Thyroid gland (tissue), 4 donors: ENCODE results near the gene ZMYND10. TPM values are rescaled to one million over a fixed set of nuclear protein-coding genes. Genes with fewer than 3 reads are reported as not detected.

Experiments
- DNase-seq, 2 donors: peaks; one replicate each; pipeline ENCODE4 v3.0.0-alpha.2; 2019
- H3K27ac ChIP-seq, 3 donors: fragments of 200-600 bp; sonication (generic); 1 replicate in 2 of 3; 2 replicates in 1 of 3; pipeline ENCODE4 v1.5.1; 2016 to 2019; ENCODE audit warnings: mild to moderate bottlenecking in 1 of 3, moderate library complexity in 1 of 3
- H3K27me3 ChIP-seq: fragments of 200-600 bp; sonication (generic); one replicate; pipeline ENCODE4 v1.5.1; 2019
- H3K36me3 ChIP-seq, 2 donors: fragments of 200-600 bp; sonication (generic); one replicate each; pipeline ENCODE4 v1.5.1; 2016 to 2019
- H3K4me1 ChIP-seq, 2 donors: fragments of 200-600 bp; sonication (generic); one replicate each; pipeline ENCODE4 v1.5.1; 2017 to 2019
- H3K4me3 ChIP-seq, 3 donors: fragments of 200-600 bp; sonication (generic); replicated peaks in 1 of 3; 1 replicate in 2 of 3; 2 replicates in 1 of 3; pipeline ENCODE4 v1.5.1; 2016; ENCODE audit warnings: mild to moderate bottlenecking in 1 of 3
- H3K9me3 ChIP-seq: fragments of 200-600 bp; sonication (generic); one replicate; pipeline ENCODE4 v1.5.1; 2017
- CTCF ChIP-seq, 6 experiments: fragments of 200-600 bp in 3 of 6; fragments of 450-650 bp in 3 of 6; sonication (generic) in 3 of 6; IDR thresholded peaks; one replicate each; pipeline ENCODE4 v1.5.1; 2016 to 2019; ENCODE audit warnings: antibody characterized with exemption in 6 of 6, mild to moderate bottlenecking in 2 of 6, inconsistent platforms in 1 of 6, moderate library complexity in 1 of 6
- POLR2A ChIP-seq, 2 donors: fragments of 450-650 bp; IDR thresholded peaks; one replicate each; pipeline ENCODE4 v1.6.1; 2017; ENCODE audit warnings: antibody characterized with exemption in 2 of 2, mild to moderate bottlenecking in 2 of 2, moderate library complexity in 1 of 2
- WGBS, 2 donors: methylation state at CpG; one replicate each; pipeline ENCODE4 v1.1.5; 2017; 5-methylcytosine and 5-hydroxymethylcytosine counted together
- intact Hi-C: fragments of 100-400 bp; cut with DNase I; formaldehyde crosslinking; loops from one replicate; pipeline ENCODE4 v1.15.1; 2023
- total RNA-seq, 4 donors: library from RNA; depleted of rRNA; stranded (reverse); fragments of >200 nt; gene quantifications; one replicate each; pipeline ENCODE4 v1.2.3, GENCODE V29; 2016

Gene ZMYND10
- total RNA-seq, 4 donors from 2014 or later, result 3.6 to 8.1 (median 4.4) TPM

DNA sequence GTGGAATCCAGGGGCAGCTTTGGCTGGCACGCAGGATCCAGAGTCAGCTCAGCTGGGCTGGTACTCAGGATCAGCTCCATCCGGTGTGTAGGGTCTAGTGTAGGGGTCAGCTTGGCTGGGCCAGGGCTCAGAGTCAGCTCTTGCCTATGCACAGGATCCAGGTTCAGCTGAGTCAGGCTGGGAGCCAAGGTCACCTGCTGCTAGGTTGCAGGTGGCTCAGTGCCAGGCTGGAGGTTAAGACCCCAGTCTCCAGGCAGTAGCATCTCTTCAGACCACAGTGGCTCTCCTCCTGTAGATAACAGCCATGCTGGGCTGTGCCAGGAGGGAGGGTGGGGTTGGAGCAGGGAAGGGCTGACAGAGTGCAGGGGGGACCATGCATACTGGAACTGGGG, 48.2 kb downstream of the ZMYND10 start:
- no peak for DNase-seq
- intact Hi-C loops, result no loop called here
- 100% methylated on average over 2 of the region's 2 CpGs; no CpG with 5 or more reads in 1 of the 2 donors for WGBS, 2 donors
- Histone ChIP-seq H3K27ac (no peak overlapping the region), H3K27me3 (no peaks in the 10 kb centered on the region), H3K36me3 (no peaks in the 10 kb centered on the region), H3K4me1 (peaks cover 25 to 37% of the 10 kb centered on the region in 2 donors), H3K9me3 (no peaks in the 10 kb centered on the region), H3K4me3 (no peak overlapping the region)
- no peak for TF ChIP-seq CTCF (IDR thresholded peaks at IDR 0.05)
- no peak for TF ChIP-seq POLR2A (IDR thresholded peaks at IDR 0.05)

- intact Hi-C loops, result no loop called here
Observed at GRCh38 chr3:50296721-50297383, 48.7 kb downstream of the ZMYND10 start.

DNA sequence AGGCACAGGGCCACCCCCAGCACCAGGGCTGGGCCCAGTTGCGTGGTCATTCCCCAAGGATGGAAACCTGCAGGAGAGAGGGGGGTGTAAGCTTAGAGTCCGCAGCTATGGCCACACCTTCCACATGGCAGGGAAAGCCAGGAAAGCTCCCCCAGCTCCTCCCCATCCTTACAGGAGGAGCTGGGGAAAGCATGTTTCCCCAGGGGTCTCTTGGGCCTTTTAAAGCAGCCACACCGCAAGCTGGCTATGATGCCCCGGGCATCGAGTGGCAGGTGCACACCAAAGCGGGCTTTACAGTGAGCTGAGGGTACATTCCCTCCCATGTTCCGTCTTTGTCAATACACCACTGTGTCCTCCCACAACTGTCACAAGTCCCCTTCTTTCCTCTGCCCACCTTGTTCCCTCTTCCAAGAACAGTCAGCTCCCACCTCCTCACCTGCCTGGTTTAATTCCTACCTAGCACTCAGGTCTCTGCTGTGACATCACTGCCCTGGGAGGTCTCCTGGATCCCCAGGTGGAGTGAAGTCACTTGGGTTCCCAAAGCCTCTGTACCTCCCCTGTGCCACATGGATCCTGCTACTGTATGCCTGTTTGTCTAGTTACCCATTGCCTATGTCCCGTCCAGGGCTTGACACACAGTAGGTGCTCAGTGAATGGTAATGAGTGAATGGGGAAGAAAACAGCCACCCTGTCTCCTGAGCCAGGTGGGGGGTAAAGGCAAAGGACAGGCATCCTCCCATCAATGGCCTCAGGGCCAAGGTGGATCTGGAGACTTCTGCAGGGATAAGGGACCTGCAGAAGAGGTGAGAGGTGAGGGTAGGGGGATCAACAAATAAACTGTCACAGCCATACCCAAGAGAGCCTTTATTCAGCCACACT, 49.7 kb downstream of the ZMYND10 start:
- H3K4me3 ChIP-seq, result no peak overlapping the region
- intact Hi-C loops, result no loop called here
- peaks cover 33 to 41% of the 10 kb centered on the region in 2 donors for H3K4me1 ChIP-seq
- 83 to 88% methylated on average over 6 to 8 of the region's 8 CpGs for WGBS, 2 donors
- no peaks in the 10 kb centered on the region for H3K9me3 ChIP-seq
- TF ChIP-seq CTCF (IDR thresholded peaks at IDR 0.05), result no peak
- no peak for TF ChIP-seq POLR2A (IDR thresholded peaks at IDR 0.05)
- H3K36me3 ChIP-seq, result no peaks in the 10 kb centered on the region
- no peaks in the 10 kb centered on the region for H3K27me3 ChIP-seq
- no peak overlapping the region for H3K27ac ChIP-seq
- no peak for DNase-seq

More at GRCh38 chr3:50296721-50297383, 48.7 kb downstream of the ZMYND10 start:
- Histone ChIP-seq H3K36me3 (no peaks in the 10 kb centered on the region), H3K4me3 (no peak overlapping the region), H3K9me3 (no peaks in the 10 kb centered on the region), H3K27me3 (no peaks in the 10 kb centered on the region), H3K27ac (no peak overlapping the region), H3K4me1 (peaks cover 25 to 37% of the 10 kb centered on the region in 2 donors)
- TF ChIP-seq CTCF (IDR thresholded peaks at IDR 0.05), result no peak
- TF ChIP-seq POLR2A (IDR thresholded peaks at IDR 0.05), result no peak
- DNase-seq, result no peak
- 94 to 97% methylated on average over 7 to 8 of the region's 18 CpGs for WGBS, 2 donors

GRCh38 chr3:50294492-50295403, 50.8 kb downstream of the ZMYND10 start:
- Histone ChIP-seq H3K9me3 (no peaks in the 10 kb centered on the region), H3K4me3 (no peak overlapping the region), H3K4me1 (peaks cover 24 to 33% of the 10 kb centered on the region in 2 donors), H3K27ac (no peak overlapping the region), H3K36me3 (peaks cover 1 to 5% of the 10 kb centered on the region in 2 donors), H3K27me3 (no peaks in the 10 kb centered on the region)
- no peak for DNase-seq
- 89 to 96% methylated on average over 11 to 17 of the region's 22 CpGs for WGBS, 2 donors
- intact Hi-C loops, result loop anchor here (5.0 kb wide), 1 partner anchor 33 kb away; the partner anchor contains the start of gene TUSC2
- no peak for TF ChIP-seq POLR2A (IDR thresholded peaks at IDR 0.05)
- no peak for TF ChIP-seq CTCF (IDR thresholded peaks at IDR 0.05)
